GM18498 (cell line): ENCODE measurements around the gene LYZL6.
"Not testable (repeated sequence)": the region's sequence is repeated elsewhere in the genome, so short reads cannot be mapped to it uniquely, and the experiment has no call there.

Experiments used
- ATAC-seq: cut with Tn5 transposase; IDR thresholded peaks from one replicate; pipeline ENCODE4 v1.9.1; 2021; ENCODE audit warnings: mild to moderate bottlenecking, moderate library complexity; ENCODE audit not compliant: unreplicated experiment

The LYZL6 gene

GRCh38 chr17:35948092-35948491, 4.6 kb upstream of the LYZL6 start:
- ATAC-seq: no peak

DNA sequence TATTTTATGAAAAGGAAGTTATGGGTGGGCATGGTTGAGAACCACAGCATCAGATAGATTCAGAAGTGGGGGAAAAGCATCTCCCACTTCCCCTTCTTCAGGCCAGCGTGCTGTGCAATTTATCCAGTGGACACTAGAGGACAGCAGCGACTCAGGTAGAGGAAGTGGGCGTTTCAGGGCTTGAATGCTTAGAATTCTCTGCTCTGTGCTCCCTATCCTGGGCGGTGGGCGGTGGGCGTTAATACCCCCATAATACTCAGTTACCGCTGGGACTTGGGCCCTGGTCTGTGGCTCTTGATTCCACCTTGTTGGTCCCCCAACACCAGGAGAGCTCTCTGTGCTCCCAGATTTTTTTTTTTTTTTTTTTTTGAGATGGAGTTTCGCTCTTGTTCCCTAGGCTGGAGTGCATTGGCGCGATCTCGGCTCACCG, 3.7 kb upstream of the LYZL6 start:
- peak; percentile 46 for ATAC-seq

GRCh38 chr17:35944151-35944550, 638 bp upstream of the LYZL6 start:
- no peak for ATAC-seq

DNA sequence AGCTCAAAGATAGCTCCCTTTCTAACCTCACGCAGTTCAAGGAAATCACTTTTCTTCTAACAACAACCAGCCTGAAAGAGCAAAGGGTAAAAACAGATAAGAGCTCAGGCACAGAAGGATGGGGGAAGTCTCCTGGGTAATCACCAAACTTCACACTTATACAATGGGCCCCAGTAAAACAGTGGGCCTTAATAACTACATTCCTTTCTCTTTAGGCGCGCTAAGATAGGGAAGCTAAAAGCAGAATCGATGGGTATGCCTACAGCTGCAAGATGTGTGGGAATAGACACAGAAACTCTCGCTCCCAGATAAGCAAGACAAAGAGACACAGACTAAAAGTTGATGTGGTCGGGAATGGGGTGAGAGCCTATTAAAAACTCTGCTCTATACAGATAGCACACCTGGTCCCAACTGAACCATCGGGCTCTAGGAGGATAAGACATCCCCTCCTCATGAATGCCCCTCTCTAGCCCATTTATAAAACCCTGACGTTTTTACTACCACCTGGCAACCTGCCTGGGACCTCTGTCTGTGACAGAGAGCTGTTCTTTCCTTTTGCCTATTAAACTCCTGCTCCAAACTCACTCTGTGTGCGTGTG, 826 bp downstream of the LYZL6 start:
- no peak for ATAC-seq

DNA sequence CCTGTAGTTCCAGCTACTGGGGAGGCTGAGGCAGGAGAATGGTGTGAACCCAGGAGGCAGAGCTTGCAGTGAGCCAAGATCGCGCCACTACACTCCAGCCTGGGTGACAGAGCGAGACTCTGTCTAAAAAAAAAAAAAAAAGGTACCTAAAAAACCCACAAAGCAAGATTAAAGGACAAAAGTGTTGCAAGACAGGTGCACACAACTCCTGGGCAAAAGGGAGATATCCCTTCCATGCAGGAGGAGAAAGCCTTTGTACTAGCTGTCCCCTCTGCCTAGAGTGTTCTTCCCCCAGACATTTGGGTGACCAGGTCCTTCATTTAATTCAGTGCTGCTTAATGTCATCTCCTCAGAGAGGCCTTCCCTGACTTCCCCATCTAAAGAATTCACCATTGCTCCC, 5.0 kb downstream of the LYZL6 start:
- ATAC-seq: not testable (repeated sequence)

GRCh38 chr17:35936063-35936462, 7.5 kb downstream of the LYZL6 start:
- ATAC-seq: no peak

DNA sequence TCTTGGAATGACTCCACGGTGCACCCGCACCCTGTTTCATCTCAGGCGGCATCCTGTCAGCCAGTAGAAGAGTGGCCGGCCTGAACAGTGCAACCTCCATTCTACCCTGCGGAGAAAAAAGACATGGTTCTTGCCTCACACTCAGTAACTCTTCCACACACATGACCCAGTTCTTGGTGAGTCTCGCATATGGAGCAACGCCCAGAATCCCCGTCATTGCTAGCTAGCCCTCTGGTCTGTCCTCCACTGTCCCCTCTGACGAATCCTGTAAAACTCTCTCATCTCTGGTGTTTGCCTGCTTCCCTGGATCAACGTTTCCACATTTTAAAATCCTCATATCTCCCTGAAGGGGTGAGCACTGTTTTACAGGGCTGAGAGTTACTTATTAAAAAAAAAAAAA, 8.8 kb downstream of the LYZL6 start:
- no peak for ATAC-seq

- no peak for ATAC-seq
Observed at GRCh38 chr17:35932586-35932985, 10.9 kb downstream of the LYZL6 start.

GRCh38 chr17:35931794-35932425, 11.6 kb downstream of the LYZL6 start:
- no peak for ATAC-seq

GRCh38 chr17:35930211-35931065, 13.1 kb downstream of the LYZL6 start, which contains the start of gene RDM1:
RDM1 (minus strand) TSS chr17:35930773; CDS start chr17:35930727, 46 bp downstream.
- ATAC-seq: peak; percentile 69

- ATAC-seq: no peak
Observed at GRCh38 chr17:35927714-35928113, 15.8 kb downstream of the LYZL6 start.

DNA sequence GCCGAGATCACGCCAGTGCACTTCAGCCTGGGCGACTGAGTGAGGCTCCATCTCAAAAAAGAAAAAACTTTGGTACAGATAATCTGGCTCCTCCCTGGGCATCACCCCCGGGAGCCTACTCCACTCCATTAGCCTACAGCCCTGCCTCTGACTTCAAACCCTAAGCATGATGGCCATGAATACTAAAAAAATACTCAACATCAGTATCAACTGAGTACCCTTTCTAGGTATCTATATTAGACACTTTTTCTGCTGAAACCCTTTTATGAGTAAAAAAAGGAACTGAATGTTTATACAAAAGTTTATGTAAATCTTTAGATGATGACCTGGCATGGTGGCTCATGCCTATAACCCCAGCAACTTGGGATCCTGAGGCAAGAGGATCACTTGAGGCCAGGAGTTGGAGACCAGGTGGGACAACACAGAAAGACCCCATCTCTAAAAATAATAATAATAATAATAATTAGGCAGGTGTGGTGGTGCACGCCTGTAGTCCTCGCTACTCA, 19.9 kb downstream of the LYZL6 start:
- ATAC-seq: no peak

DNA sequence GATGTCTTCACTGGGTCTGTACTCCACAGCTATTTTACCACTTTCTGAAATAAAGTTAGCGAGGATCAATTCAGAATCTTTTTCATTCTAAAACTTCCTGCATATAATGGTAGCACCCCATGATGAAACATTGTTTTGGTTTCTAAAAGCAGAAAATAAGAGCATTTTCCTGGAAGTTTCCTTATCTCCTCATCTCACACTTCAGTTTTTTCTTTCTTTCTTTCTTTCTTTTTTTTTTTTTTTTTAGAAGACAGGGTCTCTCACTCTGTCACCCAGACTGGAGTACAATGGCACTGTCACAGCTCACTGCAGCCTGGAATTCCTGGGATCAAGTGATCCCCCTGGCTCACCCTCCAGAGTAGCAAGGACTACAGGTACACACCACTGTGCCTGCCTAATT, 23.3 kb downstream of the LYZL6 start:
- no peak for ATAC-seq

DNA sequence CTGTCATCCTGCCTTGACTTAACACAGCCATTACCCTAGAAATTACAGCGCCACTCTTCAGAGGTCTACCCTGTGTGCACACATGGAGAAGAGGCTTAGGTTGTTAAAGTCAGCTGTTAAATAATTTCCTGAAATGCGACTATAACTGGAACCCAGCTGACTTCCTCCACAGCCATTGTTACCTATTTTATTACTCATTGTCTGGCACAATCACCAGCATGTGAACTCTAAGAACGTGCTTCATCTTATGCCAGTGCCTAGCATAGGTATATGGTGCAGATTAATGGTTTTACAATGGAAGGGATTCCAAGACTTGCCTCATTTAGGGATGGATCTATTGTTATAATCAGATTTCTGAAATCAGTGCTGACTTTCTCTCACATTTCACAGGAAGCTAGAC, 24.8 kb downstream of the LYZL6 start:
- no peak for ATAC-seq

DNA sequence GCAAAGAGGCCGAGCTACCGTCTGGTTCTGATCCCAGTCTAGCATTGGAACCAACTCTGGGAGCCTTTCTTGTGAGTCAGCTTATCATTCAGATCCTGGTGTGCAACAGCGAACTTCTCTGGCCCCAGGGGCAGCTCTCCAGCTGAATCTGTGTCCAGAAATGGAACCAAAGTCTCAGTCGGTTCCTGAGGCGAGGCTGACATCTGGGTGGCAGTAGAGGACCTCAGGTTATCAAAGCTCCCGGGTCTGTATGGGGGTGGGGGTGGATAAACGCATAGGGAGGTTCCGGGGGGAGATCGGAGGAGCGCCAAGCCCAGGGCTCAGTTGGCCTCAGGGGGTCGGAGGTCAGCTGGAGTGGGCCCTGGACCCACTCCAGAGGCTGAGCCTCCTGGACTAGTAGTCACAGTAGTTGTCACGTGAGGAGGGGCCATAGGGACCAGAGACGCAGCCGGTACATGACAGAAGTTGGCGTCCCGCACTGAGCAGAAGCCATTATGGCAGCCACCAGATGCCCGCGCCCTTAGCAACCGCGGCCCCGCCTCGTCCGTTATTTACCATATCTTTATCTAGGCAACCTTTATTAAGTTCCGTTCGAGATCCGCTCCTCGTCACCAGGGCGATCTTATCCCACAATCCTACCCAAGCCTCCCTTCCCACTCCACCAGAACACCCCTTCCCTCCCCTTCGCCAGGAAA, 25.8 kb downstream of the LYZL6 start:
- no peak for ATAC-seq

DNA sequence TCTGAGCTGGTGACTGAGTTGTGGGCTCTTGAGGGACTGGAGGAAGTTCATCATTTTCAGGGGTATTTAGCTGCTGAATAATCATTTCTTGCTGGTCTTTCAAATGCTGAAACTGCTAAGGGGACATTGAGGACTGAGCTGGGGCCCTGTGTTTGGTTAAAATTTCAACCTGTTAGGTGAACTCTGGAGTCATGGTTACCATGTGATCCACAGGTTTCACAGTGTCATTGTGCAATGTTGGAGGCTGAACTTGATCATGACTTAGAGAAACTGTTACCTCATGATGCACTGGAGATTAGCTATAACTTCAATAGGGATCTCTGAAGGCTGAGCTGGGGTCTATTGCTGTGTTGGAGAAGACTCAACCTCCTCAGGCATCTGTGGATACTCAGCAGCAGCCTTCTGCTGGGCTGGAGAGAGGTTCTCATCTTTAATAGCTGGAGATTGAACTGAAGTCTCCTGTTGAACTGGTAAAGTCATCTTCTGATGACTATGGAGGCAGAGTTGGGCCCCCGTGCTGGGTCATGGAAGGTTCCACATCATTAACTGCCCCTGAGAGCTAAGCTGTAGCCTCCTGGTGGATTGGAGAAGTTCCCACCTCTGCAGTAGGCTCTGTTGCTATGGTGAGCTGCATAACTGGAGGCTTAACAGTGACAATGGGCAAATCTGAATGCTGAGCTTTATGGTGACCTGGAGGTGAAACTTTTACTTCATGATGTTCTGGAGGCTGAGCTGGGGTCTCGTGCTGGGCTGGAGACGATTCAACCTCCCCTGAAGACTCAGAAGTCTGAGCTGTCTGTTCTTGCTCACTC, 28.2 kb downstream of the LYZL6 start:
- ATAC-seq: no peak

- no peak for ATAC-seq
Observed at GRCh38 chr17:35914354-35914753, 29.2 kb downstream of the LYZL6 start.

DNA sequence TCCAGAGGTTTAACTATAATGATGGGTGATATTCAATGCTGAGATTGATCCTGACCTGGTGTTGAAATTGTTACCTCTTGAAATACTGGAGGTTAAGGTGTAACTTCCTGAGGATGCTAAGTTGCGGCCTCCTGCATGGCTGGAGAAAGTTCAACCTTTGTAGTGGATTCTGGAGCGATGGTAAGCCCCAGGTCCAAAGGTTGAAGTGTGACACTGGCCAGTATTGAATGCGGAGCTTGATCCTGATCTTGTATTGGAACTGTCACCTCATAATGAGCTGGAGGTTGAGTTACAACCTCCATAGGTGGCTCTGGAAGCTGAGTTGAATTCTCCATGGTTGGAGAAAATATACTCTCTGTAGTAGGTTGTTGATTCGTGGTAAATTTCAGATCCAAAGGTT, 29.9 kb downstream of the LYZL6 start:
- ATAC-seq: no peak

- ATAC-seq: no peak
Observed at GRCh38 chr17:35912942-35913341, 30.6 kb downstream of the LYZL6 start.

DNA sequence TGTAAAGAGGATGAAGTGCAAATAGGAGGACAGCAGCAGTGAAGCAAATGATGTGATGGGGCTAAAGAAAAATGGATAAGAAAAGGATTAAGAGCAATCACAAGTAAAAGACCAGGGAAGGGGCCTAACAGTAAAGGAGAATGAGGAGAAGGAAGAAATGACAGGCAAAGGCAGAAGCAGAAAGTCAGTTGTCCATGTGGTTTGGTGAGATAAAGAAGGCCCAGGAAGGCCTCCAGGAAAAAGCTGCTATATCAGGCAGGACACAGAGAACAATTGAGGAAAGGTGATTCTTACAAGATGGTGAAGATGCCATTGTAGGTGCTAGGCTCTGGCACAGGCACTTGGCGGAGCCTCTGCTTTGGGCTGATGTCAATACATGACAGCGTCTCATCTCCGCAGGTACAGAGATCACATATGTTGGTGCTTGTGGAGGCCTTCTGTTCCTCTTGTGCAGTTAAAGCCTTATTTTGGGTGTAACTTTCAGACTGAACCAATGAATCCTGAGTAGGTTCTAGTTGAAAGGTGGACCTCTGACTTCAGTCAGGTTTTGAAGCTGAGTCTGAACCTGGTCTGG, 31.1 kb downstream of the LYZL6 start:
- ATAC-seq: no peak
